Stimulated activated CD4-positive, alpha-beta T cell treated with anti-CD3 and anti-CD28 coated beads, TNF-alpha, amount 100 ng/mL, for 24 hours (primary cell): ENCODE data around the gene PLEKHA5.

Experiments
- DNase-seq, 3 experiments: peaks; one replicate each; pipeline ENCODE4 v3.0.0-alpha.2; 2020; ENCODE audit warnings: low read depth in 3 of 3

Gene PLEKHA5

DNA sequence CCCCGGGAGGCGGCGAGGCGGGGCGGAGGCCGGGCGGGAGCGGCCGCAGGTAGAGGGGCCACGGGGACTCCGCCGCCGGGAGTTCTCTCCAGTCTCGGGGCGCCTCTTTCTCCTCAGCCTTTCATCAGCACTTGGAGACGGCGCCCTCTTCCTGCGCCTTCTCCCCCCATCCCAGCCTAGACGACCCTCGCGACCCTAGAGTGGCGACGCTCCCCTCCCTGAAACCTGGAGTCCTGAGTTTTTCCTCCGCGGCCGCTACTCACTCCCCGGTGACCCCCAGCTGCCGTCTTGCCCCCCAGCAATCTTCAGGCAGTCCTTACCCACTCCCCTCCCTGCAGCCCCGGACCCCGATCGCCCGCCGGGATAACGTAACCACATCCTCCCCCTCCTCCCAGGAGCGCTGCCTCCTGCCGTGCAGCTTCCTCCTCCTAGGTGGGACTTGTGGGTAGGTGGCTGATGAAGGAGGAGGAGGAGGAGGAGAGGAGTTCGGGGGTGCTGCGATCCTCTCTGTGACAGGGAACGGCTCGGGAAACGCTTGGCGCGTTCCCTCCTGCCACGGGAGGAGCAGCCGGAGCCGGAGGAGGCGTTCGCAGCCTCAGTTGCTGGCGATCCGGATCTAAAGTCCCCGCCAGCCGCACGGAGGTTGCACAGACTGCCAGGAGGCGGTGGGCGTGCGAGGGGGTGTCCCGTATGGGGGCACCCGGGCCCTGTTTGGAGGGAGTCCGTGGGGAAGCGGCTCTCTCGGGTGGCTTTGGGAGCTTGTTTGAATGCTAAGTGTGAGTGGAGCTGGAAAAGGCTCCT lies 891 bp downstream of the PLEKHA5 start:
- peak in 1 of 3 experiments; percentile 4 for DNase-seq

GRCh38 chr12:19131025-19131444 lies 1.5 kb downstream of the PLEKHA5 start:
- no peak for DNase-seq

DNA sequence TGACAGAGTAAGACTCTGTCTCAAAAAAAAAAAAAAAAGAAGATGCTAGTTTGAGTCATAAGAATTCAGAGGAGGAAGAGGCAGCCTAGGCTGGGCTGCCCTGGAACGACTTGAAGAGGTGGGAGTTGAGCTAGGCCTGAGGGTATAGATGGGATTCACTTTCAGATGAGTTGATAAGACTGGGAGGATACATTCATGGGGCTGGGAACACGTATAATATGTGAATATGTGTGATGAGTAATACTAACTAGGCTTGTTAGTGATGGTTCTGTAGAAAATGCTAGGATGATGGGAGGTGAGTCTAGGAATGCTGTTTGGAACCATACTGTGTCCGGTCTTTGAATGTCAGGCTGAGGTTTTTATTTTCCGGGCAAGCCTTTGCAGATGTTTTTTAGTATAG lies 9.0 kb downstream of the PLEKHA5 start:
- DNase-seq: no peak

DNA sequence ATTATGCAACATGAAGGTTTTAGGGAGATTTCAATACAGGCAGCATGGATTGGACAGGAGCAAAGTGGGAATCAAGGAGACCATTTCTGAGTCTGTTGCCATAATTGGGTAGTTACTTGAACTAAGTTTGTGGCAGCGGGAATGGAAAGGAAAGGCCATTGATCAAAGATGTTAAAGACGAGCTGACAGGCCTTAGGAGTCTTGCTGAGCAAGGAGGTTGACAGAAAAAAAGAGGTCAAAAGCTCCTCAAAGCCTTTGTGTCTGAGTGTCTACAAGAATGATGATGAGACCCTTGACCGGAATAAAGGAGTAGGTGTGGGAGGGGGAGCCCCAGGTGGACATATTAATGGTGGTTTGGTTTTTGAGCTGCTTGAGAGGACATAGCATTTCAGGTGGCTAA lies 9.4 kb downstream of the PLEKHA5 start:
- DNase-seq: no peak

- DNase-seq: no peak
These were observed 10.2 kb downstream of the PLEKHA5 start for GRCh38 chr12:19139615-19140194.

GRCh38 chr12:19140381-19141236 lies 11.1 kb downstream of the PLEKHA5 start:
- DNase-seq: no peak

DNA sequence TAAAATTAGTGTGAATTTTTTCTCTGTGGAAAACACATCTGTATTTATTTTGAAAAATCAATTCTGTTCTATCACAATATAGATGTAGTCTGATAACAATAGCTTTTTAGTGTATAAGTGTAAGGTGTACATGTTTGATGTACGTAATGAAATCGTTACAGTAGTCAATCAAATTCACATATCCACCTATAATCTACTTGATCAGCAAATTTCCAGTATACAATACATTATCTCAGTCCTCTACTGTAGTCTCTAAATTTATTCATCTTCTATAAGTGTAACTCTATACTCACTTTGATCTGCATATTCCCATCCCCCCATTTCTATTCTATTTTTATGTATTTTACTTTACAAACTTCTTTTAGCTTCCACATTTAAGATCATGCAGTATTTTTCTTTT lies 13.0 kb downstream of the PLEKHA5 start:
- no peak for DNase-seq

- no peak for DNase-seq
These were observed 14.8 kb downstream of the PLEKHA5 start for GRCh38 chr12:19144287-19144686.

GRCh38 chr12:19144985-19145384 lies 15.5 kb downstream of the PLEKHA5 start:
- no peak for DNase-seq

DNA sequence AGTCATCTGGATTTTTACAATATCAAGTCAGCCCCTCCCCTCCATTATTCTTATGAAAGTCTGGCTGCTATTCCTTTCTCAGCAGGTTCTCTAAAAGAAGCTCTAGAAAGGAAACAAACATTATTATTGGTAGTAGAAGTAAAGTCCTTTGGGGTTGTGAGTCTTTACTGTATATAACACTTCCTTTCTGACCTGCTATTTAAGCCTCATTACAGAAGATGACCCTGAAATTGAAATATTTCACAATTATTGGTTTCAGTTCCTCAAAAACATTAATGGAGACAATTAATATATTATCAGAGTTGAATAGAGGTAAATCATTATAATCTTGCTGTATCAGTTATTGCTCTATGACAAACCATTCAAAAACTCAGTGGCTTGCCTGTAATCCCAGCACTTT lies 19.3 kb downstream of the PLEKHA5 start:
- no peak for DNase-seq

- DNase-seq: no peak
These were observed 20.9 kb downstream of the PLEKHA5 start for GRCh38 chr12:19150273-19150900.

DNA sequence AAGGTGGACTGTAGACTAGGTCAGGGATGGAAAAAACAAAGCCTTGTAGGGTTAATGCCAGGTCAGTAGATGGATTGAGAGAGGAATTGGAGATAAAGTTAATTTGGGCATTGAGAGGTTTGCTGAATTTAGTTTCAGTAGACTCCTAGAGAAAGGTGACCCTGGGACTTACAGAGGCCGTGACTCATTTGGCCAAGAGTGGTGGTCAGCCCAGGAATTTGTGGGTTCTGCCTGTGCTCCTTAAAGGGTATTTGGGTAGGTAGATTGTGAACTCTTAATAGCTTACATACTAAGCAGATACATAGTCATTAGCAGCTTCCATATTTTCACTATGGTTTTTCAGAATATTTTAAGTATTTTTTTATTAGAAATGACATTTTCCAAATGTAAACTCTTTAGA lies 21.8 kb downstream of the PLEKHA5 start:
- no peak for DNase-seq

DNA sequence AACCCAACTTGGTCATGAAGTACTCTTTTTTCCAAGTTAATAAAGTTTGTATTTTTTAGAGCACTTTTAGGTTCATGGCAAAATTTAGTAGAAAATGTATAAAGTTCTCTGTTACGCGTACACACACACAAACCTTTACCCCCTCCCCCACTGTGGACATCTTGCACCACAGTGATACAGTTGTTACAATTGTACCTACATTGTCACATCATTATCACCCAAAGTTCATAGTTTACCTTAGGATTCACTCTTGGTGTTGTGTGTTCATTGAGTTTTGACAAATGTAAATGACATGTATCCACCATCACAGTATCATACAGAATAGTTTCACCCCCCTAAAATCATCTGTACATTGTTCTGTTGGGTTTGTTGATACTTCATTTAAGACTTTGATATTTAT lies 23.9 kb downstream of the PLEKHA5 start:
- DNase-seq: no peak

DNA sequence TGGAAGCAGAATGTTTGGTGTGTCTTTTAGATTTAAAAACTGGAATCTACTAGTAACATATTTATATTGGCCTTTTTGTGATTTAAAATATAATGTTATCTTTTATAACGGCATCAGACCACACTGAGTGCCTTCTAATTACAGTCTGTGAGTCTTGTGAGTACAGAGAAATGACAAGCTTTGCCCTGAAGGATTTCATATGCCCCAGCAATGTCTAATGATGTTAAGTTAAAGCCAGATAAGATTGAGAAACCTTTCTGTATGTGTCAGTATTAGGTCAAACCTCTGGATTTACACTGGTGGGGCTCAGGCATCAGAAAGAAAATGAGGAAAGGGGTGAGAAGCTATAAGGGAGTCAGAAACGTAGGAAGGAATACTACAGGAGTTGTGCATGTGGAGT lies 25.2 kb downstream of the PLEKHA5 start:
- no peak for DNase-seq

DNA sequence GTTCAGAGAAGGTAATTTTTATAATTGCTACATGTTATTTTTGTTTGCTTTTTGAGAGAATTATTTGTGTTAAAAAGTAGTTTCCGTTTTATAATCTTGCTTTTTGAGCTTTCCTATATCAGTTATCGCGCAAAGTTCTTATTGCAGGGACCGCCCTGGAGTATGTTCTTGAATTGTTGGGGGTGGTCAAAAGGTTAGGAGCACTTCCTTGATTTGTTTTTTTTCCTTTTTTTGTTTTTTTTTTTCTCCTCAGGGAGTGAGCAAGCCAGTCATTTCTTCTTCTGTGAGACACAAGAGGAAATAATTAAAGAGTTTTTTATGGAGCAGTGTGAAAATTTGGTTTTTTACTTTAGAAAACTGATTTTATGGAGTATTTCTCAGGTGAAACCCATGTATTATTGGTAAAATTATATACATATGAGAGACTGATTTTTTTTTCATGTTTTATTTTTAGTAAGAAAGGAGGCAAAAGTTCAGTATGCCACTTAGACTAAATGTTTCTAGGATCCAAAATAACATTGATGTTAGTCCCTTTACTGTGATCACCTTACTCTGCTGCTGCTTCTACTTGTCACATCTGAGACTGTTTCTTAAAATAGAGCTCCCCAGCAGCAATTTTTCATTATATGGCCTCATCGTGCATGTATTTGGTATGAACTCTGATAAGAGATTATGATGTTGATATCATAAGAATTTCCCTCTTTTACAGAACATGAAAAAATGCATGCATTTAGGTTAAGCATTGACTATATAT lies 26.6 kb downstream of the PLEKHA5 start:
- no peak for DNase-seq

DNA sequence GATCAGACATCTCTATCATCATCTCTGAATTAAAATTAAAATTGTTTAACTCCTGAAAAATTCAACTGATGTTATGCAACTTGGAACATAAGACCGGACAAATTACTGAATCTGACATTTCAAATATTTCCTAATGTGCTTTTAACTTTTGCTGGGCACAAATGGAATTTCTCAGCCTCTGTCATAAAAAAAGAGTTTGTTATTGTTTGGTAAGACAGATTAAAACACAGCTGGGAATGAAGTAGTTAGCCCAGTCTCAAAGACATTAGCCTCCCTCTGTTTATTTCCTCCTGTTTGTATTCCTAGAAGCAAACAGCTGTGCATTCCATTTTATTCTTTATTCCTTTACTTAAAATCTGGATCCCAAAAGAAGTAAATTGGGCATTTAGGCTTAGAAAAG lies 29.4 kb downstream of the PLEKHA5 start:
- DNase-seq: no peak

DNA sequence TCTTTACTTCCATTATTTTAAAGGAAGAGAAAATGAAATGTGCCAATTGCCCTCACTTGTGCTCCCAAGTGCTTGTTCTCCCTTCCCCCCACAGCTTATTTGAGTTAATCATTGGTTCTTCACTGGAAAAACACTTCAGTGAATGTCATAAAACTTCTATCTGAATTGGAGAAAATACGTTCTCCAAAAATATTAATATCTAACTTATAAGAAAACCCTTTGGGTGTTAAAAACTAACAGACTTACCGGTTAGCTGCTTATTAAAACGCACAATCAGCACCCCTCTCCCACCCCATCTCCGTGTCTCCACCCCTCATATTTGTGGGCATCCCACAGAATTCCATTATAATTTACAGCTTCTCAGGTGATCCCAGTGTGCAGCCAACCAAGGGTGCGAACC lies 31.7 kb downstream of the PLEKHA5 start:
- no peak for DNase-seq

DNA sequence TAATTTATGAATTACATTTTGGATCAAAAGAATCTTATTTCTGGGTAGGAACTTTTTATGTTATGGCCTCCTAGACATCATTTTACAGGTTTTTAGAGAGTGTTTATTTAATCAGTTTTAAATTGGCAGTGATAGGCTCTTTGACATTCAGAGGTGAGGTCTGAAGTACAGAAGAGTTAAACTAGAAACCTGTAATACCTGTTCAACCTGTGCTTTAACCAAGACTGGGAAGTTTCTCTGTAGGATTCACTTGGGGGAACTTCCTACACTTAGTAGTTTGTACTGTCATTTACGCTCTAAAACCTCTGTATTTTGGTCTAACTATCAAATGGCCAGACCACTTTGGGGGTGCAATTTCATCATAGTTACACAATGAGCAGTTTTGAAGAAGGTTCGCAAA lies 35.9 kb downstream of the PLEKHA5 start:
- DNase-seq: no peak

DNA sequence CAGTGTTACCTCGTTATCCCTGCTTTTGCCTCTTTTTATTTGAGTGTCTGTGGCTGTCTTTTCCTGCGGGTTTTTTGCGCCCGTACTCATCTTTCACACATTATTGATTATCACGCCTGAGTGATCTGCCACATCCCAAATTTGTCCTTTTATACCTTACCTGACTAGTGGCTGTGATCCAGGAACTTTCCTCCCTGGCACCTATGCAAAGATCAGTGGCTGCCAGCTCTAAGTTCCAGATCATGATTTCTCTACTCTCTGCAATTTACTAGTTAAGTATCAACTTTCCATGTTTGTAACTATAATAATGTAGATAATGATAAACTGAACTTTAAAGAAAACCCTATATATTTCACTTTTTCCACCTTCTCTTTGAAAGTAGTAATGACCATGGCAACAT lies 36.9 kb downstream of the PLEKHA5 start:
- no peak for DNase-seq

- no peak for DNase-seq
These were observed 37.4 kb downstream of the PLEKHA5 start for GRCh38 chr12:19166956-19167355.

DNA sequence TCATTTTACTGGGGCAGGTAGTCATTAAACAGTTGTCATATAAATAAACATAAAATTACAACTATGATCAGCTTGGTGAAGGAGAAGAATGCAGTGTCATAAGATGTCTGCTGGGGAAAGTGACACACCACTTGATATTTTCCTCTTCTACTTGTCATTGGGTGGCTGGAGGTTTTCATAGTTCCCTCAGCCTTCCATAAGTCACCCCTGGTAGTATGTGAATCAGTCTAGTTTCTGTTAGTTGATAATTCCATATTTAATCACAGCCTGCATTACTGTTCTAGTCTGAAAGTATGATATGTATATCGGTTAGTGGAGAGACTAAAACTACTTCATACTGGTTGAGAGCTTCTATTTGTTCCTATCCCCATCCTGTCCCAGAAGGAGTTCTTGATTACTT lies 38.2 kb downstream of the PLEKHA5 start:
- DNase-seq: no peak

DNA sequence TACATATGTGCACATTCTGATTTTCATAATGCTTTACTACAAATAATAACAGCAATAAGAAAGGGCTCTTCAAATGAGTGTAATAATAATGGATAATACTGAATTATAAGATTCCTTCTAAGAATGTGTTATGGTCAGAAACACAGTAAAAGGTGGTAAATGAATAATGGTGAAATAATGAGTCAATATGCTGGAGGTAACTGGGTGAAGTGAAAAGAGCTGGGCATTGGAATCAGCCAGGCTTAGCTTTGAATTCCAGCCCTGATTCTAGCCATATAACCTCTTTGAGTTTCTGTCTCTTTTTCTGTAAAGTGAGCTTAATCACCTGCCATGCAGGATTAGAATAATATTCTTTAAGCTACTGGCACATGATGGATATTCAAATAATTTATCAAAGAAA lies 39.1 kb downstream of the PLEKHA5 start:
- DNase-seq: no peak
